Stimulated activated CD8-positive, alpha-beta memory T cell treated with anti-CD3 and anti-CD28 coated beads, Interleukin-15, amount 100 ng/mL, for 24 hours (primary cell): ENCODE results near the gene NAGLU.

Experiments used
- DNase-seq: peaks from one replicate; pipeline ENCODE4 v3.0.0-alpha.2; 2020; ENCODE audit warnings: low read depth

The NAGLU gene

GRCh38 chr17:42565523-42566214, 29.6 kb downstream of the NAGLU start:
- DNase-seq: no peak

GRCh38 chr17:42566215-42566882, 30.3 kb downstream of the NAGLU start:
- DNase-seq: no peak

- peak; percentile 83 for DNase-seq
These were observed 31.0 kb downstream of the NAGLU start, which contains the start of gene MLX for GRCh38 chr17:42566883-42567573. TSS of gene MLX (plus strand) at chr17:42567100. CDS start at chr17:42567125, 25 bp downstream.

- DNase-seq: no peak
These were observed 32.5 kb downstream of the NAGLU start for GRCh38 chr17:42568341-42569111.

GRCh38 chr17:42571435-42572225, 35.6 kb downstream of the NAGLU start:
- no peak for DNase-seq

GRCh38 chr17:42573095-42573494, 37.1 kb downstream of the NAGLU start:
- no peak for DNase-seq

GRCh38 chr17:42574463-42574862, 38.4 kb downstream of the NAGLU start:
- no peak for DNase-seq

GRCh38 chr17:42577140-42577531, 41.1 kb downstream of the NAGLU start:
- DNase-seq: no peak

- peak; percentile 86 for DNase-seq
These were observed 41.7 kb downstream of the NAGLU start, which contains the start of gene PSMC3IP for GRCh38 chr17:42577532-42578281. TSS of gene PSMC3IP (minus strand) at chr17:42577729. CDS start at chr17:42577686, 43 bp downstream.

- no peak for DNase-seq
These were observed 42.3 kb downstream of the NAGLU start for GRCh38 chr17:42578282-42578869.

- DNase-seq: no peak
These were observed 43.9 kb downstream of the NAGLU start for GRCh38 chr17:42579794-42580551.

GRCh38 chr17:42581744-42582270, 45.8 kb downstream of the NAGLU start:
- no peak for DNase-seq

GRCh38 chr17:42584880-42585279, 48.8 kb downstream of the NAGLU start:
- DNase-seq: no peak

GRCh38 chr17:42585353-42585752, 49.3 kb downstream of the NAGLU start:
- DNase-seq: no peak

- no peak for DNase-seq
These were observed 50.6 kb downstream of the NAGLU start for GRCh38 chr17:42586514-42587230.

- DNase-seq: no peak
These were observed 54.8 kb downstream of the NAGLU start for GRCh38 chr17:42590886-42591285.

- no peak for DNase-seq
These were observed 55.4 kb downstream of the NAGLU start for GRCh38 chr17:42591411-42591810.
